ENCODE data around the gene BNC2.

BNC2 gene

GRCh38 chr9:16721972-16722371 lies 148.5 kb downstream of the BNC2 start:
- DNase-seq (ENCODE audit: insufficient read length) (no peak), FAIRE-seq (no peak)
- TF ChIP-seq POLR2A (IDR thresholded peaks at IDR 0.05; ENCODE audit: low read depth, low read length) (no peak), POLR2AphosphoS5 (IDR thresholded peaks at IDR 0.05; ENCODE audit: low read depth, low read length) (no peak), TAF1 (IDR thresholded peaks at IDR 0.05; ENCODE audit: borderline replicate concordance, low read depth, low read length) (no peak)

GRCh38 chr9:16720386-16720785 lies 150.1 kb downstream of the BNC2 start:
- DNase-seq (ENCODE audit: insufficient read length) (no peak), FAIRE-seq (no peak)
- TF ChIP-seq POLR2A (IDR thresholded peaks at IDR 0.05; ENCODE audit: low read depth, low read length), result no peak
- TF ChIP-seq TAF1 (IDR thresholded peaks at IDR 0.05; ENCODE audit: borderline replicate concordance, low read depth, low read length), result no peak
- no peak for TF ChIP-seq POLR2AphosphoS5 (IDR thresholded peaks at IDR 0.05; ENCODE audit: low read depth, low read length)

GRCh38 chr9:16719921-16720320 lies 150.5 kb downstream of the BNC2 start:
- TF ChIP-seq POLR2A (IDR thresholded peaks at IDR 0.05; ENCODE audit: low read depth, low read length) (no peak), POLR2AphosphoS5 (IDR thresholded peaks at IDR 0.05; ENCODE audit: low read depth, low read length) (no peak), TAF1 (IDR thresholded peaks at IDR 0.05; ENCODE audit: borderline replicate concordance, low read depth, low read length) (no peak)
- no peak for FAIRE-seq
- DNase-seq (ENCODE audit: insufficient read length), result no peak

GRCh38 chr9:16718952-16719351 lies 151.5 kb downstream of the BNC2 start:
- FAIRE-seq, result no peak
- TF ChIP-seq TAF1 (IDR thresholded peaks at IDR 0.05; ENCODE audit: borderline replicate concordance, low read depth, low read length) (no peak), POLR2A (IDR thresholded peaks at IDR 0.05; ENCODE audit: low read depth, low read length) (no peak), POLR2AphosphoS5 (IDR thresholded peaks at IDR 0.05; ENCODE audit: low read depth, low read length) (no peak)
- DNase-seq (ENCODE audit: insufficient read length), result no peak

GRCh38 chr9:16718296-16718695 lies 152.2 kb downstream of the BNC2 start:
- no peak for DNase-seq (ENCODE audit: insufficient read length)
- TF ChIP-seq POLR2A (IDR thresholded peaks at IDR 0.05; ENCODE audit: low read depth, low read length), result no peak
- TF ChIP-seq TAF1 (IDR thresholded peaks at IDR 0.05; ENCODE audit: borderline replicate concordance, low read depth, low read length), result no peak
- TF ChIP-seq POLR2AphosphoS5 (IDR thresholded peaks at IDR 0.05; ENCODE audit: low read depth, low read length), result no peak
- no peak for FAIRE-seq

GRCh38 chr9:16716601-16717000 lies 153.9 kb downstream of the BNC2 start:
- TF ChIP-seq TAF1 (IDR thresholded peaks at IDR 0.05; ENCODE audit: borderline replicate concordance, low read depth, low read length) (no peak), POLR2A (IDR thresholded peaks at IDR 0.05; ENCODE audit: low read depth, low read length) (no peak)
- no peak for DNase-seq (ENCODE audit: insufficient read length)
- no peak for FAIRE-seq

GRCh38 chr9:16715404-16715803 lies 155.1 kb downstream of the BNC2 start:
- FAIRE-seq (no peak), DNase-seq (ENCODE audit: insufficient read length) (no peak)
- TF ChIP-seq POLR2AphosphoS5 (IDR thresholded peaks at IDR 0.05; ENCODE audit: low read depth, low read length), result no peak
- no peak for TF ChIP-seq POLR2A (IDR thresholded peaks at IDR 0.05; ENCODE audit: low read depth, low read length)
- no peak for TF ChIP-seq TAF1 (IDR thresholded peaks at IDR 0.05; ENCODE audit: borderline replicate concordance, low read depth, low read length)

- TF ChIP-seq POLR2A (IDR thresholded peaks at IDR 0.05; ENCODE audit: low read depth, low read length), result no peak
- no peak for TF ChIP-seq POLR2AphosphoS5 (IDR thresholded peaks at IDR 0.05; ENCODE audit: low read depth, low read length)
- TF ChIP-seq TAF1 (IDR thresholded peaks at IDR 0.05; ENCODE audit: borderline replicate concordance, low read depth, low read length), result no peak
- FAIRE-seq, result peak; percentile 38
- no peak for DNase-seq (ENCODE audit: insufficient read length)
Measured at GRCh38 chr9:16712787-16713186, 157.7 kb downstream of the BNC2 start.

- FAIRE-seq, result no peak
- DNase-seq (ENCODE audit: insufficient read length), result no peak
- TF ChIP-seq POLR2AphosphoS5 (IDR thresholded peaks at IDR 0.05; ENCODE audit: low read depth, low read length) (no peak), TAF1 (IDR thresholded peaks at IDR 0.05; ENCODE audit: borderline replicate concordance, low read depth, low read length) (no peak), POLR2A (IDR thresholded peaks at IDR 0.05; ENCODE audit: low read depth, low read length) (no peak)
Measured at GRCh38 chr9:16710888-16711287, 159.6 kb downstream of the BNC2 start.

GRCh38 chr9:16709924-16710323 lies 160.5 kb downstream of the BNC2 start:
- TF ChIP-seq POLR2AphosphoS5 (IDR thresholded peaks at IDR 0.05; ENCODE audit: low read depth, low read length) (no peak), POLR2A (IDR thresholded peaks at IDR 0.05; ENCODE audit: low read depth, low read length) (no peak), TAF1 (IDR thresholded peaks at IDR 0.05; ENCODE audit: borderline replicate concordance, low read depth, low read length) (no peak)
- FAIRE-seq, result no peak

GRCh38 chr9:16708656-16709435 lies 161.6 kb downstream of the BNC2 start:
- TF ChIP-seq TAF1 (IDR thresholded peaks at IDR 0.05; ENCODE audit: borderline replicate concordance, low read depth, low read length) (no peak), POLR2A (IDR thresholded peaks at IDR 0.05; ENCODE audit: low read depth, low read length) (no peak), POLR2AphosphoS5 (IDR thresholded peaks at IDR 0.05; ENCODE audit: low read depth, low read length) (no peak)
- no peak for FAIRE-seq
- DNase-seq (ENCODE audit: insufficient read length), result no peak

More at GRCh38 chr9:16709924-16710323, 160.5 kb downstream of the BNC2 start:
- DNase-seq (ENCODE audit: insufficient read length), result no peak

GRCh38 chr9:16705111-16705604 lies 165.3 kb downstream of the BNC2 start:
- FAIRE-seq (no peak), DNase-seq (ENCODE audit: insufficient read length) (no peak)
- TF ChIP-seq POLR2A (IDR thresholded peaks at IDR 0.05; ENCODE audit: low read depth, low read length) (no peak), TAF1 (IDR thresholded peaks at IDR 0.05; ENCODE audit: borderline replicate concordance, low read depth, low read length) (no peak), POLR2AphosphoS5 (IDR thresholded peaks at IDR 0.05; ENCODE audit: low read depth, low read length) (no peak)

All from GM12892 (cell line).